SK-N-SH (cell line): Measurements from ENCODE around the gene MGAT4A. TPM values are rescaled to one million over a fixed set of nuclear protein-coding genes. Genes with fewer than 3 reads are reported as not detected.

ENCODE experiments used
- CTCF ChIA-PET: fragments of 300-600, 350-600 bp; formaldehyde crosslinking; extraction: SDS; loops from one replicate; lab custom pipeline; 2021; lab: Yijun Ruan, JAX
- POLR2A ChIA-PET: fragments of 350-600 bp; sonication (Branson Sonifier 250); formaldehyde crosslinking; extraction: SDS; loops from one replicate; lab custom pipeline; 2020; ENCODE audit warnings: antibody characterized with exemption, inconsistent platforms; lab: Yijun Ruan, JAX
- DNase-seq: peaks from one replicate; pipeline ENCODE4 v3.0.0; 2012
- H2AFZ ChIP-seq: fragments of 200-600 bp; sonication (generic); 2 replicates; pipeline ENCODE4 v1.8.1; 2016; ENCODE audit warnings: antibody characterized with exemption, mild to moderate bottlenecking, low read depth
- H3F3A ChIP-seq: fragments of 200-600 bp; sonication (generic); replicated peaks from 2 replicates; pipeline ENCODE3; 2016; ENCODE audit warnings: antibody characterized with exemption, mild to moderate bottlenecking; ENCODE audit not compliant: insufficient read depth
- H3K27ac ChIP-seq, 2 experiments: fragments of 200-500 bp in 1 of 2; fragments of 200-600 bp in 1 of 2; sonication (Bioruptor generic) in 1 of 2; sonication (generic), shearing (Covaris generic) in 1 of 2; 2 replicates each; pipeline versions ENCODE4 v1.5.1 to v1.6.1; 2014 to 2016; ENCODE audit warnings: low read depth in 2 of 2, inconsistent platforms in 1 of 2, low read length in 1 of 2, mild to moderate bottlenecking in 1 of 2, mixed read lengths in 1 of 2
- H3K27me3 ChIP-seq: fragments of 200-600 bp; sonication (generic), shearing (Covaris generic); 2 replicates; pipeline ENCODE4 v1.6.1; 2016; ENCODE audit warnings: mixed run types; ENCODE audit not compliant: insufficient read depth
- H3K36me3 ChIP-seq, 2 experiments: fragments of 200-500 bp in 1 of 2; fragments of 200-600 bp in 1 of 2; sonication (Bioruptor generic) in 1 of 2; sonication (generic) in 1 of 2; replicated peaks in 1 of 2; 2 replicates each; pipeline versions ENCODE3 to v1.5.1; 2014 to 2016; ENCODE audit warnings: low read length in 1 of 2, mild to moderate bottlenecking in 1 of 2; ENCODE audit not compliant: insufficient read depth in 2 of 2, control insufficient read depth in 1 of 2
- H3K4me1 ChIP-seq, 2 experiments: fragments of 200-500 bp in 1 of 2; fragments of 200-600 bp in 1 of 2; sonication (Bioruptor generic) in 1 of 2; sonication (generic), shearing (Covaris generic) in 1 of 2; 2 replicates each; pipeline versions ENCODE4 v1.5.1 to v1.6.1; 2014 to 2016; ENCODE audit warnings: low read depth in 1 of 2, low read length in 1 of 2, mixed run types in 1 of 2; ENCODE audit not compliant: insufficient read depth in 2 of 2, control insufficient read depth in 1 of 2
- H3K4me2 ChIP-seq: fragments of 200-600 bp; sonication (generic), shearing (Covaris generic); 2 replicates; pipeline ENCODE4 v1.6.1; 2017; ENCODE audit warnings: mixed run types
- H3K4me3 ChIP-seq, 2 experiments: fragments of 200-500 bp in 1 of 2; fragments of 200-600 bp in 1 of 2; sonication (Bioruptor generic) in 1 of 2; sonication (generic), shearing (Covaris generic) in 1 of 2; 2 replicates each; pipeline versions ENCODE4 v1.5.1 to v1.8.1; 2014 to 2016; ENCODE audit warnings: low read depth in 2 of 2, inconsistent platforms in 1 of 2, low read length in 1 of 2, mild to moderate bottlenecking in 1 of 2, mixed read lengths in 1 of 2, moderate library complexity in 1 of 2
- H3K79me2 ChIP-seq: fragments of 200-600 bp; sonication (generic); 2 replicates; pipeline ENCODE4 v1.8.1; 2017; ENCODE audit warnings: mild to moderate bottlenecking; ENCODE audit not compliant: insufficient read depth
- H3K9ac ChIP-seq: fragments of 200-600 bp; sonication (generic); 2 replicates; pipeline ENCODE4 v1.6.1; 2017; ENCODE audit warnings: mixed run types
- H3K9me2 ChIP-seq: fragments of 200-600 bp; sonication (generic); 2 replicates; pipeline ENCODE4 v1.6.1; 2017; ENCODE audit warnings: mixed run types
- H3K9me3 ChIP-seq: fragments of 200-600 bp; sonication (generic); 2 replicates; pipeline ENCODE4 v1.6.1; 2017; ENCODE audit warnings: mixed run types, mild to moderate bottlenecking, moderate library complexity
- H4K20me1 ChIP-seq: fragments of 200-600 bp; sonication (generic); 2 replicates; pipeline ENCODE4 v1.6.1; 2017; ENCODE audit warnings: mild to moderate bottlenecking, mixed run types; ENCODE audit not compliant: insufficient read depth
- CTCF ChIP-seq: fragments of 200-600 bp; sonication (generic); IDR thresholded peaks from 2 replicates; pipeline ENCODE4 v1.6.1; 2017; ENCODE audit warnings: antibody characterized with exemption, mild to moderate bottlenecking, moderate library complexity
- EZH2phosphoT487 ChIP-seq: fragments of 200-600 bp; sonication (generic); IDR thresholded peaks from 2 replicates; pipeline ENCODE4 v1.6.1; 2017; ENCODE audit warnings: low read depth, mixed run types, mild to moderate bottlenecking, antibody characterized with exemption, moderate library complexity, borderline replicate concordance
- FOXM1 ChIP-seq: IDR thresholded peaks from 2 replicates; pipeline ENCODE4 v1.4.0; 2012; ENCODE audit warnings: low read depth, mild to moderate bottlenecking
- IRF3 ChIP-seq: fragments of 150-350 bp; IDR thresholded peaks from 2 replicates; pipeline ENCODE4 v1.6.1; 2016; ENCODE audit warnings: mild to moderate bottlenecking, low read depth, low read length
- JUND ChIP-seq: IDR thresholded peaks from 2 replicates; pipeline ENCODE4 v1.4.0; 2012
- MAX ChIP-seq: IDR thresholded peaks from 2 replicates; pipeline ENCODE4 v1.4.0; 2012; ENCODE audit warnings: low read depth
- MEF2A ChIP-seq: IDR thresholded peaks from 2 replicates; pipeline ENCODE4 v1.4.0; 2012; ENCODE audit warnings: low read depth, borderline replicate concordance
- NRF1 ChIP-seq: IDR thresholded peaks from 2 replicates; pipeline ENCODE4 v1.6.1; 2012; ENCODE audit warnings: low read depth, mild to moderate bottlenecking, low read length
- POLR2AphosphoS5 ChIP-seq: IDR thresholded peaks from 2 replicates; pipeline ENCODE4 v1.6.1; 2012; ENCODE audit warnings: low read depth, low read length
- SMC3 ChIP-seq: IDR thresholded peaks from 2 replicates; pipeline ENCODE4 v1.6.1; 2012; ENCODE audit warnings: low read depth, low read length, improper control_type of control experiment
- TAF1 ChIP-seq: IDR thresholded peaks from 2 replicates; pipeline ENCODE4 v1.6.1; 2012; ENCODE audit warnings: low read depth, mild to moderate bottlenecking, low read length, moderate library complexity, borderline replicate concordance
- TCF12 ChIP-seq: IDR thresholded peaks from 2 replicates; pipeline ENCODE4 v1.4.0; 2012
- USF1 ChIP-seq: IDR thresholded peaks from 2 replicates; pipeline ENCODE4 v1.4.0; 2012; ENCODE audit warnings: low read depth, borderline replicate concordance
- USF2 ChIP-seq: fragments of 150-350 bp; IDR thresholded peaks from 2 replicates; pipeline ENCODE4 v1.6.1; 2017; ENCODE audit warnings: antibody characterized with exemption, low read length, low read depth, borderline replicate concordance
- WGBS: methylation state at CpG from one replicate; pipeline ENCODE4 v1.1.6; 2017; ENCODE audit warnings: low lambda C conversion rate; 5-methylcytosine and 5-hydroxymethylcytosine counted together
- polyA plus RNA-seq, 3 experiments: library from polyadenylated mRNA; depleted of rRNA; stranded (reverse); fragments of >200 nt; gene quantifications; 2 replicates each; pipeline ENCODE4 v1.2.3, GENCODE V29; 2012

MGAT4A gene
- polyA plus RNA-seq, 1 of the 3 experiments (the other 2 are of a cell fraction), result 0.07 TPM

- Histone ChIP-seq H3K4me1 (peaks cover 0 to 2% of the 10 kb centered on the region in 2 experiments; a peak in 1 of 4 replicates), H4K20me1 (no peaks in the 10 kb centered on the region), H3K27me3 (no peaks in the 10 kb centered on the region), H3K4me2 (no peak overlapping the region), H3F3A (peaks cover 4% of the 10 kb centered on the region), H3K9me2 (no peaks in the 10 kb centered on the region), H3K9ac (no peak overlapping the region), H3K4me3 (no peak overlapping the region)
- POLR2A ChIA-PET, result no interaction called here
- no peak for DNase-seq
- WGBS, result 83% methylated on average over 3 of the region's 9 CpGs
- CTCF ChIA-PET, result interaction anchor here (0.9 to 2.2 kb wide), 3 partner anchors 10 to 154 kb away, joined by 3 to 9 read pairs (median 3); no protein-coding TSS in a partner anchor
- TF ChIP-seq POLR2AphosphoS5 (no peak), EZH2phosphoT487 (no peak), USF2 (no peak), TAF1 (no peak), MEF2A (no peak), SMC3 (no peak), MAX (no peak), FOXM1 (no peak), NRF1 (no peak), TCF12 (no peak), CTCF (no peak), IRF3 (no peak), JUND (no peak), USF1 (no peak)
- TF ChIP-seq, all 33 proteins: peak for 0
- Histone ChIP-seq H3K36me3 (peaks cover 0 to 34% of the 10 kb centered on the region in 2 experiments), H3K9me3 (no peaks in the 10 kb centered on the region), H3K27ac (no peak overlapping the region), H3K79me2 (no peaks in the 10 kb centered on the region), H2AFZ (no peak overlapping the region)
These were observed 152.7 kb downstream of the MGAT4A start for GRCh38 chr2:98578231-98578630.
